Stimulated activated CD4-positive, alpha-beta T cell treated with anti-CD3 and anti-CD28 coated beads, TNF-alpha, amount 100 ng/mL, for 48 hours (primary cell): Measurements from ENCODE around the gene ACAD11.

Experiments used
- DNase-seq, 3 donors: peaks; one replicate each; pipeline ENCODE4 v3.0.0-alpha.2; 2020; ENCODE audit warnings: low read depth in 3 of 3

ACAD11 gene

DNA sequence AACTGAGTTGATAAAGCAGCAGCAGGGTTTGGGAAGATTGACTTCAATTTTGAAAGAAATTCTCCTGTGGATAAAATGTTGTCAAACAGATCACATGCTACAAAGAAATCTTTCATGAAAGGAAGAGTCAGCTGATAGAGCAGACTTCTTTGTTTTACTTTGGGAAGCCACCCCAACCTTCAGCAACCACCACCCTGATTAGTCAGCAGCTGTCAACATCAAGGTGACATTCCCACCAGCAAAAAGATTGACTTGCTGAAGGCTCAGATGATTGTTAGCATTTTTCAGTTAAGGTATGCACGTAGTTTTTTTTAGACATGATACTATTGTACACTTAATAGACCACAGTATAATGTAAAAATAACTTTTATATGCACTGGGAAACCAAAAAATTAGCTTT lies 150.1 kb downstream of the ACAD11 start:
- no peak for DNase-seq

DNA sequence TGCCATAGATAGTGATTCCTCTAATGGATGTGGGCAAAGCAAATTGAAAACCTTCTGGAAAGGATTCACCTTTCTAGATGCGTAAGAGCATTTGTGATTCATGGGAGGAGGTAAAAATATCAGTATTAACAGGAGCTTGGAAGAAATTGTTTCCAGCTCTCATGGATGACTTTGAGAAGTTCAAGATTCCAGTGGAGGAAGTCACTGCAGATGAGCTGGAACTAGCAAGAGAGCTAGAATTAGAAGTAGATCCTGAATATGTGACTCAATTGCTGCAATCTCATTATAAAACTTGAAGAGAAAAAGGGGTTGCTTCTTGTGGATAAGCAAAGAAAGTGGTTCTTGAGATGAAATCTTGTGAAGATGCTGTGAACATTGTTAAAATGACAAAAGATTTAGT lies 150.5 kb downstream of the ACAD11 start:
- DNase-seq = no peak
